Epithelial cell of proximal tubule (primary cell): ENCODE measurements around the gene CWC27. TPM values are rescaled to one million over a fixed set of nuclear protein-coding genes. Genes with fewer than 3 reads are reported as not detected.
"Not testable (repeated sequence)": the region's sequence is repeated elsewhere in the genome, so short reads cannot be mapped to it uniquely, and the experiment has no call there.

Experiments used
- DNase-seq: peaks from one replicate; pipeline ENCODE4 v3.0.0-alpha.2; 2011; ENCODE audit warnings: low read depth
- H3K4me3 ChIP-seq: 2 replicates; pipeline ENCODE4 v1.5.1; 2011; ENCODE audit warnings: low read depth, mild to moderate bottlenecking, low read length
- total RNA-seq: library from RNA; depleted of rRNA; stranded (reverse); fragments of >200 nt; gene quantifications from 2 replicates; pipeline ENCODE4 v1.2.3, GENCODE V29; 2015
- TF ChIP-seq, protein P1 (sequence below): conservative IDR thresholded peaks from 2 replicates; pipeline ENCODE4 v1.5.1; 2012; ENCODE audit warnings: low read depth, mild to moderate bottlenecking, low read length

Gene CWC27
- total RNA-seq, 1 donor from 2014 or later, result 17.6 TPM

DNA sequence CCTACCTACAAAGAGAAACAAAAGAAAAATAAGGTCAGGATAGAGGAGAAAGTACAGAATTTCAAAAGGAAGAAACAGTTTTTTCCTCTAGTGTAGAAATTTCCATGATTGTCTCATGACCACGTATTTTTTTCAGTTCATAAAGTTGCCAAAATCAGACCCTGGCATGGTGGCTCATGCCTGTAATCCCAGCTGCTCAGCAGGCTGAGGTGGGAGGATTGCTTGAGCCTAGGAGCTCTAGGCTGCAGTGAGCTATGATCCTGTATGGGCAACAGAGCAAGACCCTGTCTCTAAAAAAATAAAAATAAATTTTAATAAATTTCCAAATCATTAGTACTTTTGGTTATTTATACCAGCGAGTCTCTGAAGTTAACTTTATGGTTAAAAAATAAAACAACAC lies 37.8 kb downstream of the CWC27 start:
- DNase-seq, result no peak
- TF ChIP-seq, protein P1, sequence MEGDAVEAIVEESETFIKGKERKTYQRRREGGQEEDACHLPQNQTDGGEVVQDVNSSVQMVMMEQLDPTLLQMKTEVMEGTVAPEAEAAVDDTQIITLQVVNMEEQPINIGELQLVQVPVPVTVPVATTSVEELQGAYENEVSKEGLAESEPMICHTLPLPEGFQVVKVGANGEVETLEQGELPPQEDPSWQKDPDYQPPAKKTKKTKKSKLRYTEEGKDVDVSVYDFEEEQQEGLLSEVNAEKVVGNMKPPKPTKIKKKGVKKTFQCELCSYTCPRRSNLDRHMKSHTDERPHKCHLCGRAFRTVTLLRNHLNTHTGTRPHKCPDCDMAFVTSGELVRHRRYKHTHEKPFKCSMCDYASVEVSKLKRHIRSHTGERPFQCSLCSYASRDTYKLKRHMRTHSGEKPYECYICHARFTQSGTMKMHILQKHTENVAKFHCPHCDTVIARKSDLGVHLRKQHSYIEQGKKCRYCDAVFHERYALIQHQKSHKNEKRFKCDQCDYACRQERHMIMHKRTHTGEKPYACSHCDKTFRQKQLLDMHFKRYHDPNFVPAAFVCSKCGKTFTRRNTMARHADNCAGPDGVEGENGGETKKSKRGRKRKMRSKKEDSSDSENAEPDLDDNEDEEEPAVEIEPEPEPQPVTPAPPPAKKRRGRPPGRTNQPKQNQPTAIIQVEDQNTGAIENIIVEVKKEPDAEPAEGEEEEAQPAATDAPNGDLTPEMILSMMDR, result no peak
- no peak overlapping the region for H3K4me3 ChIP-seq

DNA sequence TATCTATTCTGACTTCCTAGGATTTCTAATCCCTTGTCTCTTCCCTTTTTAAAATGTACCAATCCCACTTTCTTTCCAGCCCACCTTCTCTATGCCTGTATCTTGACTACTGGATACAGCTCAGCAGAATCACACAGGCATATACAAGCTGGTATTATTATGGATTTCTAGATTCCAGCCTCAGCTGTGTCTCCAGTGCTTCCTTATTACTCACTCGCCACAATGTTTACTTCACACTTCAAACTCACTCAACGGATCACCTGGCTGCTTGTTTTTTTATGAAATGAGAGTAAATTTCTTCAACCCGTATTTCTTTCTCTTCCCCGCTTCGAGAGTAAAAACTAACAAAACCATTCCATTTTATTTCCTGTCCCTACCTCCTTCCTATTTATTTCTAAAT lies 38.8 kb downstream of the CWC27 start:
- DNase-seq, result no peak

DNA sequence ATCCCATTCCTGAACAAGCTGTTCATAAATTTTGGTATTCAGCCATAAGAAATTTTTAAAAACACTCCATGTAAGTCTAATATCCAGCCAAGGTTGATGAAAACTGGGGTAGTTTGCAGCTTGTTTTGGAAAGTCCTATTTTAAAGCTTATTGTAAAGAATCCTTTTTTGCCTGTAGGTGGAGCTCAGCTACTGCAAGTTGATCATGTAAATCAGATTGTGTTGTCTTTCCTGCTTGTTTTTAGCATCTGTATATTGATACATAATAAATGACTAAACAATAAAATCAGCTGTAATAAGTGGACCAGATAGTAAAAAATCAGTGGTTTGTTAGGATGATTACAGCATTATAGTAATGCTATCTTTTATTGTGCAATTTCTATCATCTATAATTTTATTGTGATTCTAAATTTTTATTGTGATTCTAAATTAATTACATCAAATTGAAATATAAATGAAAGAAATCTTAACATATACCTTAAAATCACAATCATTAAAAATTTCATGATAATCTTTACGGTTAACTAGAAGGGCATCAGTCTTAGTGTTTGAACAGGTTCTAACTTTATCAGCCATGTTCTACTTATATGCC lies 42.4 kb downstream of the CWC27 start:
- H3K4me3 ChIP-seq, result no peak overlapping the region
- TF ChIP-seq, protein P1, result peak; percentile 72
- DNase-seq, result peak; percentile 15

More for the DNA sequence above, 38.8 kb downstream of the CWC27 start:
- TF ChIP-seq, protein P1, result no peak
- H3K4me3 ChIP-seq, result no peak overlapping the region

DNA sequence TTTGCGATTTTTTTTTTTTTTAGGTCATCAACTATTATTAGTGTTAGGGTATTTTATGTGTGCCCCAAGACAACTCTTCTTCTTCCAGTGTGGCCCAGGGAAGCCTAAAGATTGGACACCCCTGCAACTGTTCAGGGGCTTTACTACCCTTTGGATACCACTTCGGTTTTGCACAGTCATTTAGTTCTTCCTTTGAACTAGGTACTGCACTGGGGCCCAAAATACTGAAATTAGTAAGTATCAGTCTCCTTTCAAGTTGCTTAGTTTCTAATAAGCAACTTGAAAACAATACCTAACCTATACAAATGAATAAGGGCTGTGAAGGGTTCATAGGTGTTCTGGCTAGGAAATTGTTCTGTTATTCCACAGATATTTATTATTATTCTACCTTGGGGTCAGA lies 45.3 kb downstream of the CWC27 start:
- DNase-seq, result no peak
- TF ChIP-seq, protein P1, result no peak
- no peak overlapping the region for H3K4me3 ChIP-seq

DNA sequence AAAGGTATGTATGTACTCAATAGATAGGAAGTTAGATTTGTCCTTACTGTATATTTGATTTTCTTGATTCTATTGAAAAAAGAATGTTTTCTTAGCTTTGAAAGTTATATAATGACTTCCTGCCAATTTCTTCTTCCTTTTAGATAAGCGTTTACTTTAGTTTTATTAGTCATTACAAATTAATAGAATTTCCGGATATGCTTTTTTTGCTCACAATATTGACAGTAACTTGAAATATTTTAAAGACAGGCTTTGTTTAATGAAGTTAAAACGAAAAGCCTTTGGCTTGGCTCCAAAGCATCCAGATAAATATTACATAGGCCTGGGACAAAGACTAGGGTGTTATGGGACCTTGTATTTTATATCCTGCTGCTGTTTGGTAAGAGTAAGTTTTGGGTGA lies 49.5 kb downstream of the CWC27 start:
- no peak for DNase-seq
- TF ChIP-seq, protein P1, result no peak
- no peak overlapping the region for H3K4me3 ChIP-seq

DNA sequence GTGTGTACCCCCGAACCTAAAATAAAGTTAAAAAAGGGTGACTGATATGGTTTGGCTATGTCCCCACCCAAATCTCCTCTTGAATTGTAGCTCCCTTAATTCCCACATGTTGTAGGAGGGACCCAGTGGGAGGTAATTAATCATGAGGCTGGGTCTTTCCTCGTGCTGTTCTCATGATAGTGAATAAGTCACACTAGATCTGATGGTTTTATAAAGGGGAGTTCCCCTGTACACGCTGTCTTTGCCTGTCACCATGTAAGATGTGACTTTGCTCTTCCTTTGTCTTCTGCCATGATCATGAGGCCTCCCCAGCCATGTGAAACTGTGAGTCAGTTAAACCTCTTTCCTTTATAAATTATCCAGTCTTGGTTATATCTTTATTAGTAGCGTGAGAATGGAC lies 50.6 kb downstream of the CWC27 start:
- DNase-seq, H3K4me3 ChIP-seq: not testable (repeated sequence)

DNA sequence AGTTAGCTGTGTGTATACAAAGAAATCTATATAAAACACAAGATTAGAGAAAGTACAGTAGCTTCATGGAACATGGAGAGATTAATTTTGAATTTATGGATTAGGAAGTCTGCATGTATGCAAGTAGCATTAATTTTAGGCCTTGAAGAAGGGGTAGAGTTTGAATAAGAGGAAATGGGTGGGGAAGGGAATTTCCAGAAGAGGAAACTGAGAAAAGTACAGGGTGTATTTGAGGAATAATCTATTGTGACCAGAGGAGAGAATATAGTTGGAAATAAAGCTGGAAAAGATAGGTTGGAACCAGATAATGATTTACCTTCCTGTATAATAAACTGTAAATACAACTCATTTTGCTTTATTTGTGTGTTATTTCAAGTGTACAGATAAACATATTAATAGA lies 53.6 kb downstream of the CWC27 start:
- TF ChIP-seq, protein P1, result no peak
- H3K4me3 ChIP-seq, result no peak overlapping the region
- DNase-seq, result no peak
